Caco-2 (cell line): ENCODE results near the gene POLE4. TPM values are rescaled to one million over a fixed set of nuclear protein-coding genes. Genes with fewer than 3 reads are reported as not detected.

Experiments
- BruUV-seq: library from RNA; stranded (reverse); fragments of 400-500 nt; replicated peaks from 2 replicates; lab custom pipeline; 2021; lab: Mats Ljungman, UMichigan
- CTCF ChIA-PET: fragments of 300-600 bp; sonication (Branson Sonifier 250); formaldehyde crosslinking; loops from one replicate; lab custom pipeline; 2022; ENCODE audit warnings: antibody characterized with exemption; lab: Charles Lee
- POLR2A ChIA-PET: fragments of 300-600 bp; sonication (Branson Sonifier 250); formaldehyde crosslinking; loops from one replicate; lab custom pipeline; 2022; ENCODE audit warnings: antibody characterized with exemption; lab: Charles Lee
- DNase-seq, 2 experiments: peaks; one replicate each; pipeline versions ENCODE4 v3.0.0 to v3.0.0-alpha.2; 2020 to 2022
- H3K27me3 ChIP-seq: replicated peaks from 2 replicates; pipeline ENCODE4 v1.6.0; 2011; ENCODE audit warnings: low read length; ENCODE audit not compliant: control insufficient read depth, insufficient read depth
- H3K36me3 ChIP-seq: 2 replicates; pipeline ENCODE4 v1.5.1; 2011; ENCODE audit warnings: low read length; ENCODE audit not compliant: control insufficient read depth, insufficient read depth
- H3K4me1 ChIP-seq: fragments of 250-450 bp; sonication (Bioruptor Pico); 2 replicates; pipeline ENCODE4 v1.5.1; 2020; ENCODE audit warnings: mild to moderate bottlenecking
- H3K4me3 ChIP-seq: 2 replicates; pipeline ENCODE4 v1.5.1; 2011; ENCODE audit warnings: low read depth, mild to moderate bottlenecking, control low read depth, low read length
- H3K9me3 ChIP-seq: fragments of 250-450 bp; sonication (Bioruptor Pico); 2 replicates; pipeline ENCODE4 v1.5.1; 2020; ENCODE audit warnings: mild to moderate bottlenecking, moderate library complexity
- H3K27ac Mint-ChIP-seq: one replicate; pipeline ENCODE4 v1.8.0; 2022; ENCODE audit warnings: mixed read lengths; ENCODE audit not compliant: unreplicated experiment
- H3K27me3 Mint-ChIP-seq: one replicate; pipeline ENCODE4 v1.8.0; 2022; ENCODE audit warnings: mixed read lengths; ENCODE audit not compliant: insufficient read depth, unreplicated experiment
- H3K36me3 Mint-ChIP-seq: one replicate; pipeline ENCODE4 v1.8.0; 2022; ENCODE audit warnings: mild to moderate bottlenecking, mixed read lengths; ENCODE audit not compliant: insufficient read depth, unreplicated experiment
- H3K4me1 Mint-ChIP-seq: one replicate; pipeline ENCODE4 v1.8.0; 2022; ENCODE audit warnings: low read depth, mixed read lengths; ENCODE audit not compliant: unreplicated experiment
- H3K4me3 Mint-ChIP-seq: one replicate; pipeline ENCODE4 v1.8.0; 2022; ENCODE audit warnings: mild to moderate bottlenecking, moderate library complexity, mixed read lengths; ENCODE audit not compliant: unreplicated experiment
- H3K9me3 Mint-ChIP-seq: one replicate; pipeline ENCODE4 v1.8.0; 2022; ENCODE audit warnings: mixed read lengths; ENCODE audit not compliant: unreplicated experiment
- intact Hi-C: fragments of 100-400 bp; cut with micrococcal nuclease; formaldehyde crosslinking; loops from one replicate; pipeline ENCODE4 v1.10.0; 2022; ENCODE audit not compliant: unreplicated experiment
- total RNA-seq: library from RNA; stranded (reverse); gene quantifications from 2 replicates; pipeline ENCODE4 v1.2.3, GENCODE V29; 2022
- TF ChIP-seq, protein P1 (sequence below), 2 experiments: fragments of 200-600 bp in 1 of 2; IDR thresholded peaks; 1 replicate in 1 of 2; 2 replicates in 1 of 2; pipeline versions ENCODE4 v1.5.1 to v1.8.0; 2011 to 2022; ENCODE audit warnings: antibody characterized with exemption in 1 of 2, control low read depth in 1 of 2, inconsistent platforms in 1 of 2, low read depth in 1 of 2, low read length in 1 of 2, mild to moderate bottlenecking in 1 of 2, moderate library complexity in 1 of 2; ENCODE audit not compliant: insufficient read depth in 1 of 2, severe bottlenecking in 1 of 2, unreplicated experiment in 1 of 2

Gene POLE4
- total RNA-seq, 1 experiment from 2014 or later = 117 TPM

DNA sequence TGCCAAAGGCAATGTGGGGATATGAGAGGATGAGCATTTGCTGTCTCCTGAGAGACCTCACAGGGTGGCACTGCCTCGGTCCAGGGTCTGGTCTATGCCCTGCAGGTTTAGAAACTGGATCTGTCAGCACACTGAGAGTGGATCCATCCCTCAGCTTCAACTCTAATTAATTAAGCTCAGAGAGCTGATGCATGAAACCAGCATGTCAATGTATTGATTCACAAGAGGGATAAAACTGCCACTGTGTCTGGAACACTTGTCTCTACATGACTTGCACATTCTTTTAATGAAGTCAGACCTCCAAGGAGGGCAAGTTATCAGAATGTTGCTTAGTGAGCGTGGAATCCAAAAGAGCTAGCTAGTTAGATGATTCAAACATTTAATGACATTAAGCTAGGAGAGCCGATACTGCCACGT, 22.5 kb upstream of the POLE4 start:
- Mint-ChIP-seq H3K9me3 (no peaks in the 10 kb centered on the region), H3K4me3 (no peak overlapping the region), H3K27me3 (no peaks in the 10 kb centered on the region), H3K27ac (no peak overlapping the region), H3K4me1 (peaks cover 30% of the 10 kb centered on the region), H3K36me3 (no peaks in the 10 kb centered on the region)
- ChIA-PET CTCF (no interaction called here), POLR2A (no interaction called here)
- Histone ChIP-seq H3K27me3 (no peaks in the 10 kb centered on the region), H3K9me3 (no peaks in the 10 kb centered on the region), H3K4me3 (no peak overlapping the region), H3K4me1 (peaks cover 32% of the 10 kb centered on the region), H3K36me3 (no peaks in the 10 kb centered on the region)
- intact Hi-C loops = no loop called here
- TF ChIP-seq, protein P1, sequence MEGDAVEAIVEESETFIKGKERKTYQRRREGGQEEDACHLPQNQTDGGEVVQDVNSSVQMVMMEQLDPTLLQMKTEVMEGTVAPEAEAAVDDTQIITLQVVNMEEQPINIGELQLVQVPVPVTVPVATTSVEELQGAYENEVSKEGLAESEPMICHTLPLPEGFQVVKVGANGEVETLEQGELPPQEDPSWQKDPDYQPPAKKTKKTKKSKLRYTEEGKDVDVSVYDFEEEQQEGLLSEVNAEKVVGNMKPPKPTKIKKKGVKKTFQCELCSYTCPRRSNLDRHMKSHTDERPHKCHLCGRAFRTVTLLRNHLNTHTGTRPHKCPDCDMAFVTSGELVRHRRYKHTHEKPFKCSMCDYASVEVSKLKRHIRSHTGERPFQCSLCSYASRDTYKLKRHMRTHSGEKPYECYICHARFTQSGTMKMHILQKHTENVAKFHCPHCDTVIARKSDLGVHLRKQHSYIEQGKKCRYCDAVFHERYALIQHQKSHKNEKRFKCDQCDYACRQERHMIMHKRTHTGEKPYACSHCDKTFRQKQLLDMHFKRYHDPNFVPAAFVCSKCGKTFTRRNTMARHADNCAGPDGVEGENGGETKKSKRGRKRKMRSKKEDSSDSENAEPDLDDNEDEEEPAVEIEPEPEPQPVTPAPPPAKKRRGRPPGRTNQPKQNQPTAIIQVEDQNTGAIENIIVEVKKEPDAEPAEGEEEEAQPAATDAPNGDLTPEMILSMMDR (IDR thresholded peaks at IDR 0.05; ENCODE audit: insufficient read depth in 1 of 2, low read depth in 1 of 2, low read length in 1 of 2, severe bottlenecking in 1 of 2, unreplicated experiment in 1 of 2) = no peak
- DNase-seq = no peak
- BruUV-seq = no TSS peak

DNA sequence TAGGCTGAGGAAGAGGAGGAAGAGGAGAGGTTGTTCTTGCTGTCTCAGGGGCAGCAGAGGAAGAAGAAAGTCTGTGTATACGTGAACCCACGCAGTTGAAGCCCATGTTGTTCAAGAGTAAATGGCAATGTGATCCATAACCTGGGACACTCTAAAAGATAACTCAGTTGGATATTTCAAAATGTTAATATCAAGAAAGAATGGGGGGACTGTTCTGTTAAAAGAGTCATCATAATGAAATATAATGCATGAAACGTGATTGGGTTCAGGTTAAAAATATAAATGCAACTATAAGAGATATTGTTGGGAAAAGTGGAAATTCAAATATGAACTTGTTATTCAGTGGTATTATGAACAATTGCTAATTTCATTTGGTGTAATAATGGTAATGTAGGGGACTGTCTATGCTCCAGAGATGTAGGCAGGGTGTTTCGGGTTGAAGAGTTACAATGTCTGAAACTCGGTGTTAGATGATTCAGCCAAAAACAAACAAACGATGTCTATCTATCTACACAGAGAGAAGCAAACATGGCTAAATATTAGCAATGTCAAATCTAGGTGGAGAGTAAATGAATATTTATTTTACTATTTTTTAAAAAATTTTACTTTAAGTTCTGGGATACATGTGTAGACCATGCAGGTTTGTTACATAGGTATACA, 21.1 kb upstream of the POLE4 start:
- Mint-ChIP-seq H3K9me3 (no peaks in the 10 kb centered on the region), H3K36me3 (no peaks in the 10 kb centered on the region), H3K27me3 (no peaks in the 10 kb centered on the region), H3K27ac (no peak overlapping the region), H3K4me1 (peaks cover 30% of the 10 kb centered on the region), H3K4me3 (no peak overlapping the region)
- POLR2A ChIA-PET = no interaction called here
- CTCF ChIA-PET = no interaction called here
- intact Hi-C loops = no loop called here
- H3K36me3 ChIP-seq = no peaks in the 10 kb centered on the region
- H3K4me3 ChIP-seq = no peak overlapping the region
- H3K9me3 ChIP-seq = no peaks in the 10 kb centered on the region
- no peaks in the 10 kb centered on the region for H3K27me3 ChIP-seq
- no TSS peak for BruUV-seq
- H3K4me1 ChIP-seq = peaks cover 40% of the 10 kb centered on the region
- no peak for DNase-seq
- TF ChIP-seq, protein P1 (IDR thresholded peaks at IDR 0.05; ENCODE audit: insufficient read depth in 1 of 2, low read depth in 1 of 2, low read length in 1 of 2, severe bottlenecking in 1 of 2, unreplicated experiment in 1 of 2) = no peak

DNA sequence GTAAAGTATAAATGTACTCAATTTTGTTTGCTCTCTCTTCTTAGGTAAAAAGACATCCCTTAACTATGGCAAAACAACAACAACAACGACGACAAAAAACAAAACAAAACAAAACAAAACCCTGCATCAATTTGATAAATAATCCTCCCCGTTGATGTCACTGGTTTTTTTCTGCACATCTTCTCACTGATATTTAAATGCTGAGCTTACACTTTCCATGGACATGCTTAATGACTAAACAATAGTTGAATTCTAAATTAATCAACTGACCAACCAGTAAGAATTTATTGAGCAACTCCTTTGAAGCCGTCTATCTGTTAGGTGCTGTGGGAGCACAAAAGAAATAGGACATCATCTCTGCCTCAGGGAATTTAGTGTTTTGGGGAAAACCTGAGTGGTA, 20.2 kb upstream of the POLE4 start:
- no peaks in the 10 kb centered on the region for H3K36me3 ChIP-seq
- CTCF ChIA-PET = no interaction called here
- POLR2A ChIA-PET = no interaction called here
- TF ChIP-seq, protein P1 (IDR thresholded peaks at IDR 0.05; ENCODE audit: insufficient read depth in 1 of 2, low read depth in 1 of 2, low read length in 1 of 2, severe bottlenecking in 1 of 2, unreplicated experiment in 1 of 2) = no peak
- BruUV-seq = no TSS peak
- H3K27me3 ChIP-seq = no peaks in the 10 kb centered on the region
- H3K4me3 Mint-ChIP-seq = no peak overlapping the region
- peaks cover 40% of the 10 kb centered on the region for H3K4me1 ChIP-seq
- H3K4me3 ChIP-seq = no peak overlapping the region
- no peaks in the 10 kb centered on the region for H3K9me3 ChIP-seq
- no peaks in the 10 kb centered on the region for H3K9me3 Mint-ChIP-seq
- H3K4me1 Mint-ChIP-seq = peaks cover 30% of the 10 kb centered on the region
- intact Hi-C loops = no loop called here
- H3K27me3 Mint-ChIP-seq = no peaks in the 10 kb centered on the region
- H3K27ac Mint-ChIP-seq = no peak overlapping the region
- DNase-seq = no peak
- H3K36me3 Mint-ChIP-seq = no peaks in the 10 kb centered on the region
